GM19372 (cell line): ENCODE data around the gene TNFSF10.
"Not testable (repeated sequence)": the region's sequence is repeated elsewhere in the genome, so short reads cannot be mapped to it uniquely, and the experiment has no call there.

Experiments used
- ATAC-seq: cut with Tn5 transposase; IDR thresholded peaks from one replicate; pipeline ENCODE4 v1.9.1; 2021; ENCODE audit warnings: mild to moderate bottlenecking, low read depth, moderate library complexity; ENCODE audit not compliant: unreplicated experiment

The TNFSF10 gene

DNA sequence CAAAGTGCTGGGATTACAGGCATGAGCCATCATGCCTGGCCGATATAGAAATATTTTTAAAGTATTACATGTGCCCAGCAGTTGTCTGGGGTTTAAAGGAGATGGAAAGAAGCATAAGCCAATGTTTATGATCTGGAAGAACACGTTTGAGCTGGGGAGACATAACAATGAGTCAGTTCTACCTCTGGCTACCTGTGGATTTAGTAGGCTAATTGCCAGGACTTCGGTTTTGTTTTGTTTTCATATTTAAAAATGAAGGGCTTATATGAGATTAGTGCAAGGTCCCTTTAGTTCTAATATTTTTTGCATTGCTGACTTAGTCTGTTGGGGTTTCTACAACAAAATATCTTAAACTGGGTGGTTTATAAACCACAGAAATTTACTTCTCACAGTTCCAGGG, 22.9 kb upstream of the TNFSF10 start:
- no peak for ATAC-seq

- no peak for ATAC-seq
These were observed 21.2 kb upstream of the TNFSF10 start for GRCh38 chr3:172544404-172544803.

- ATAC-seq: no peak
These were observed 20.7 kb upstream of the TNFSF10 start for GRCh38 chr3:172543884-172544283.

GRCh38 chr3:172543419-172543818, 20.2 kb upstream of the TNFSF10 start:
- ATAC-seq: no peak

- no peak for ATAC-seq
These were observed 19.8 kb upstream of the TNFSF10 start for GRCh38 chr3:172542999-172543398.

DNA sequence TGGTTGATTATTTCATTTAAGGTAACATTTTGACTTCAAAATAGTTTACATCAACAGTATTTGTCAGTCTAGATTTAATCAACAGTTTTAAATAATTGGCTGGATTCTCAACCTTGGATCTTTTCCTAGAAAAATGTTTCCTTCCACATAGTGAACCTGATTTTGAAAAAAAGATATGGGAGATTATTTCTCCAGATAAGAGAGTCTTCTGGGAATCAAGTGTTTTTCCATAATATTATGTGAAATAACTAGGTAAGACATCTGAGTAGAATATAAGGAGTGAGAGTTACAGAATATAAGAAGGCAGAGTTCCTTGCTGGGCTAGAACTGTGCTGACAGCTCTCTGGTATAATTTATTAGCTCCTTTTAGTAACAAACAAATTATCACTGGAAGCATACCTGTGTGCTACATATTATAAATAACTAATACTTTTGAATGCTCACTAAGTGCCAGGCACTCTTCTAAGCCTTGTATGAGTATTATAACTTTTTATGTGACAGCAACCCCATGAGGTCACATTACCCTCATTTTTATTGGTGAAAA, 18.8 kb upstream of the TNFSF10 start:
- ATAC-seq: no peak

DNA sequence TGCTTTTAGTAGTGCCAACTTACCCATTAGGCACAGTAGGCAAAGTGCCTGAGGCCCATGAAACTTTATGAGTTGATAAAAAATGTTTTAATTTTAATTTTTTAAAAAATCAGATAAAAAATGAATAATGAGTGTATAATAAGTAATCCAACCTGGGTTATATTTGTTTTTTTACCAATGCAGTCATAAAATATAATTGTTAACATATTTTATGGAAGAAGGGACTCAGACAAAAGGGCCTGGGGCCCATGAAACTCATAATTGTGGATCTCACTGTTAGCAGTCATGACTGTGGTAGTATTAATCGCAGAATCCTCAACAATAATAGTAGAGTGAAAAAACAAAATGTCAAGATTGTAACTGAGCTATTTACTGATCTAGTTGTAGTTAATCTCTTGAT, 16.8 kb upstream of the TNFSF10 start:
- no peak for ATAC-seq

DNA sequence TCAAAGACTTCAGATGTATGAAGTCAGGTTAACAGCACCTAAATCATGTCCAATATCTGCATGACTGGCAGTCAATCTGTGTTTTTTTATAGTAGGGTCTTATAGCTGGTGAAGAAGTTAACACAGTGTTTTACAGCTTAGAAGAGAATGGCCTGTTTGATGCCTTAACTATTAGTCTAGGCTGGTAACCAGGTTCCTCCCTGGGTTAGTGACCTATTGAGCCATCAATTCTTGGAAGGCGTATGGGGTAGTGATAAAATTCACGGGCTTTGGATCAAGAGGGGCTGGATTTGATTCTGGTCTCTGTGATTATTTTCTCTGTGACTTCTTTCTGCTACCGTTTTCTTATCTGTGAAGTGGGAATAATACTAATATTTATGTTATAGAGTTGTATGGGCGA, 16.0 kb upstream of the TNFSF10 start:
- ATAC-seq: no peak

- no peak for ATAC-seq
These were observed 15.3 kb upstream of the TNFSF10 start for GRCh38 chr3:172538368-172539151.

- no peak for ATAC-seq
These were observed 14.4 kb upstream of the TNFSF10 start for GRCh38 chr3:172537507-172538158.

DNA sequence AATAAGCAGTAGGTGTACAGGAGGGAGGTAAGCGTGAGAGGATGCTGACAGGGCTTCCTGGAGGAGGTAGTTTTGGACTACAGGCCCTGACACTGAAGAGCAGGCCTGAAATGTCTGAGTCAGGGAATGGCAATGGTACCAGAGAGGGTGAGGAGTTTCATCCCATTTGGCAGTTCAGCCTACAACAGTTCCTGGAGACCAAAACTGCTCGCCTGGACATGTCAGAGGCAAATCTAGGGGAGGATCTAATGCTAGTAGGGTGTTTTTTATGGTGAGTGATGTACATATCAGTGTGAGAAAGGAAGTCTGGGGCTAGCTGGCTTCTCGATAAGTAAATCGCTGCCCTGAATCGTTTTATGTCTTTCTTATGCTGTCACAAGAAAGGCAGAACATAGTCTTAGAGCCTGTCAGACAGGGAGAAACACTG, 13.8 kb upstream of the TNFSF10 start:
- no peak for ATAC-seq

GRCh38 chr3:172536505-172536904, 13.3 kb upstream of the TNFSF10 start:
- no peak for ATAC-seq

- ATAC-seq: no peak
These were observed 7.3 kb upstream of the TNFSF10 start for GRCh38 chr3:172530566-172530965.

- ATAC-seq: no peak
These were observed 6.9 kb upstream of the TNFSF10 start for GRCh38 chr3:172530101-172530561.

GRCh38 chr3:172528677-172529076, 5.4 kb upstream of the TNFSF10 start:
- ATAC-seq: no peak

DNA sequence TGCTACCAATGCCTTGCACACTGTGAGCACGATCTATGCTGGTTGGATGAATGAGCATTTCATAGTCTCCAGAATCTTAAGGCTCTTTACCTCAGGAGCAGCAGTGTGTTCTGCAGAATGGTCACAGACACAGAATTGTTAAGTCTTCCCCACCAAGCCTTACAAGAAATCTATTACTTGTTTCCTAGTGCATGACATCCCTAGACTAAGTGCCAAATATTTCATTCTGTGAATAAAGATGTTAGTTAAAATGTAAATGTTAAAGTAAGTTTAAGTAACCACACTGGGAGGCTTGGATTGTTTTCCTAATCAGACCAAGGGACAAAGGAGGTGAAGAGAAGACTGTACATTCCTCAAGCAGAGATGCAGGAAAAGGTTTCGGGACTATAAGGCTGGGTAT, 4.1 kb upstream of the TNFSF10 start:
- no peak for ATAC-seq

- no peak for ATAC-seq
These were observed 1.9 kb upstream of the TNFSF10 start for GRCh38 chr3:172525116-172525613.

DNA sequence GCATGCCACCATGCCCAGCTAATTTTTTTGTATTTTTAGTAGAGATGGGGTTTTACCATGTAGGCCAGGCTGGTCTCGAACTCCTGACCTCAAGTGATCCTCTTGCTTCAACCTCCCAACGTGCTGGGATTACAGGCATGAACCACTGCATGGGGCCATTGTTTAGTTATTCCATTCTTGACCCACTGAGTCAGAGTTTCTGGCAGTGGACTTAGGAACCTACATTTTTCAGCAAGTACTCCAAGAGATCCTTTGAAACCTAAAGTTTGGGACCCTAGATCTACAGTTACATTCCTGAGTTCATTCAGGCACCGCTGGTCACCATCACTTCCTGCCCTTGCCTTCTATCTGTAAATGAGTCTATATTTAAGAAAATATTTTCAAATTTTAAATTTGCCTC, 1.4 kb upstream of the TNFSF10 start:
- no peak for ATAC-seq

- not testable (repeated sequence) for ATAC-seq
These were observed 1.1 kb downstream of the TNFSF10 start for GRCh38 chr3:172521837-172522726.

GRCh38 chr3:172520301-172520831, 2.9 kb downstream of the TNFSF10 start:
- ATAC-seq: no peak
